ENCODE results near the gene RAB10.
A peak's percentile ranks its signal among the peaks of the same experiment; 100 is the strongest.

The RAB10 gene

GRCh38 chr2:26172871-26173775, 139.2 kb downstream of the RAB10 start, which contains the start of gene GAREM2:
GAREM2 (plus strand) TSS chr2:26173088; CDS start chr2:26173221, 133 bp downstream.
- no peak for DNase-seq (ENCODE audit: low read depth)
- H3K4me3 ChIP-seq (ENCODE audit: low read depth, low read length): peak within 1 kb of the TSS; percentile 44

DNA sequence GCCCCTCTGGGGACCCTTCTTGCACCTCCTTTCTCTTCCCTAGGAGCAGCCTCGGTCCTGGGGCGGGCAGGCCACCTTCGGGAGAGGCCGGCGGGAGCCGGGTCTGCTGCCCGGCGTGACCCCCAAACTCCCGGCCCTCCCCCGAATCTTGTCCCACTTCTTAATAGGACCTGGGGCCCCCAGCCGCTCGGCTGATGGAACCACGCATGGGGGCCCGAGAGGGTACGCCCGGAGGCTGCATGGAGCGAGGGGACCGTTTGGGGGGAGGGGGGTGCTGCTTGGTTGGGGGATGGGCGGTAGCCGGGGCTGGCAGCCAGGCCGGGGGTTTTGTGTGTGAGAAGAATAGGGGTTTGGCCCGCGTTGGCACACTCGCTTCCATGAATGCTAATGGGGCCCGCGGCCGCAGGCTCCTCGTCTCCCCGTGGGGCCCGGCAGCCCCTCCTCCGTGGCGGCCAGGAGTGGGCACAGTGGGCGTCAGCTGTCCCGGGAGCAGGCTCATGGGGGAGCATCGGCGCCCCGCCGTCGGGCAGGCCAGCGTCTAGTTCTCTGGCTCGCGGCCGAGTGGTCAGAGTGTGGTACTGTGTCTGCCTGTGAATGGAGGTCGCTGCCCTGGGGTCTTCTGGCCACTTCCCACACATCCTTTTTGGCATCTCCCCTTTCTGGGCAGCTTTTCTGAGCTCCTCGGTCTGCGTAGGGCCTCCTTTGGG, 140.0 kb downstream of the RAB10 start:
- DNase-seq (ENCODE audit: low read depth): no peak
- no peak overlapping the region for H3K4me3 ChIP-seq (ENCODE audit: low read depth, low read length)

DNA sequence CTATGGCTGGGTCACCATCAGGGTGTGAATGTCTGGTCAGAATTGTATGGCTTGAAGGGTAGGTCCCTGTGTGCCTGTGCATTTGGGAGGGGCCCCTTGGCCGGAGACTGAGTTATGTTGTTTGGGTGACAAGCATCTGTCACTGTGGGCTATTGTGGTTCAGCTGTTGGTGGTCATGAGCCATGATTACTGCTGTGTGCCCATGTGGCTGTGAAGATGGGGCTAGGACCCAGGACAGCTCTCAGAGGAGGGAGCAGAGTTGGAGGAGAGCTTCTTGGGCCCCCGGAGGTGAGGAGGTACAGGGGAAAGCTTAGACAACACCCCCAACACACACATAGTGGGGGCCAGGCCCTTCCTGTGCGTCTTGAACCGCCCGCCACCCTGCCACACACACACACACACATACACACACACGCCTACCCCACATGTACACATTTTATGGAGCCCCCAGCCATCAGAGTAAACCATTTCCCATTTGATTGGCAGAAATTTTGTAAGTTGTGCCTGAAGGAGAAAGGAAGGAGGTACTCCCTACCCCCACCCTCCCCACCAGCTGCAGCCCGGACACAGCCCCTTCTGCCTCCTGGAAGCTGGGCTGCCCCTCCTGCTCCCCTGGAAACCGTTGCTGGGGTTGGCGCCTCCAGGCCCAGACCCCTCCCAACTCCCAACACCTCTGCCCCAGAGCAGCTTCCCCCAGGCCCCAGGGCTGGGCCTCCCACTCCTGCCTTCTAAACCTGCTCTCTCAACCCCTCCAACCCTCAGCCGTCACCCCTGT, 141.0 kb downstream of the RAB10 start:
- DNase-seq (ENCODE audit: low read depth): no peak
- no peak overlapping the region for H3K4me3 ChIP-seq (ENCODE audit: low read depth, low read length)

DNA sequence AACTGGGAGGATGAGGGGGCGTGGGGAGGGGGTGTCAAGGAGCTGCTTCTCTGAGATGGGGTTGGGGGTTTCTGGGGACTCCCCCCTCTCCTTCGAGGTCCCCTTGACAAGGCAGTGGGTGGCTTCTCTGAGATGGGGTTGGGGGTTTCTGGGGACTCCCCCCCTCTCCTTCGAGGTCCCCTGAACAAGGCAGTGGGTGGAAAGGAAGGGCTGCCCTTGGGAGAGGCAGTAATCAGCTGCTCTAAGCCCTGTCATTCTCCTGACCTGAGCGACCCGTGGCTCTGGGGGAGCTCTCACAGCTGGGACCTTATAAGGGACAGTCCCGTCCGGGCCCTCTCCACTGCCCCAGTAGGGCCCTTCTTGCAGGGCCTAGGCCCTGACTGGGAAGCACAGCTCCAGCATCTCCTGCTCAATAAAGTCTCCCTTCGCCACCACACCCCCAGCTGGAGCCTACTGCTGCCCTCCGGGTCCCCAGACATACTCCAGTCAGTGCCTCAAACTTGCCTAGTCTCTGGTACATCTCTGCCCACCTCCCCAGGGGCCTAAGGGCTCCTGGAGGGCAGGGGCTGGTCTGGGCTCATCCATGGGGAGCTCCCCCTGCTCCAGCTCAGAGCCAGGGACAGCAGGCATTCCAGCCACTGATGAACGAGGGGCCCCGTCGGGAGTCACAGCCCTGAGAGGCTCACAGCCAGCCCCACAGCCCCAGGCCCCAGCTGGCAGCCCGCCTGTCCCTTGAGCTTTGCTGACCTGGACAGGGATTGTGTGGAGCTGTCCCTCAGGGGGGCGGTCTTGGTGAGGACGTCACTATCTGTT, 141.8 kb downstream of the RAB10 start:
- no peak for DNase-seq (ENCODE audit: low read depth)
- H3K4me3 ChIP-seq (ENCODE audit: low read depth, low read length): no peak overlapping the region

- no peak overlapping the region for H3K4me3 ChIP-seq (ENCODE audit: low read depth, low read length)
Measured at GRCh38 chr2:26176279-26176615, 142.4 kb downstream of the RAB10 start.

GRCh38 chr2:26177122-26177521, 143.2 kb downstream of the RAB10 start:
- H3K4me3 ChIP-seq (ENCODE audit: low read depth, low read length): no peak overlapping the region
- no peak for DNase-seq (ENCODE audit: low read depth)

More at GRCh38 chr2:26176279-26176615, 142.4 kb downstream of the RAB10 start:
- DNase-seq (ENCODE audit: low read depth): no peak

- H3K4me3 ChIP-seq (ENCODE audit: low read depth, low read length): peak overlapping the region; percentile 49
Measured at GRCh38 chr2:26178246-26178645, 144.4 kb downstream of the RAB10 start.

DNA sequence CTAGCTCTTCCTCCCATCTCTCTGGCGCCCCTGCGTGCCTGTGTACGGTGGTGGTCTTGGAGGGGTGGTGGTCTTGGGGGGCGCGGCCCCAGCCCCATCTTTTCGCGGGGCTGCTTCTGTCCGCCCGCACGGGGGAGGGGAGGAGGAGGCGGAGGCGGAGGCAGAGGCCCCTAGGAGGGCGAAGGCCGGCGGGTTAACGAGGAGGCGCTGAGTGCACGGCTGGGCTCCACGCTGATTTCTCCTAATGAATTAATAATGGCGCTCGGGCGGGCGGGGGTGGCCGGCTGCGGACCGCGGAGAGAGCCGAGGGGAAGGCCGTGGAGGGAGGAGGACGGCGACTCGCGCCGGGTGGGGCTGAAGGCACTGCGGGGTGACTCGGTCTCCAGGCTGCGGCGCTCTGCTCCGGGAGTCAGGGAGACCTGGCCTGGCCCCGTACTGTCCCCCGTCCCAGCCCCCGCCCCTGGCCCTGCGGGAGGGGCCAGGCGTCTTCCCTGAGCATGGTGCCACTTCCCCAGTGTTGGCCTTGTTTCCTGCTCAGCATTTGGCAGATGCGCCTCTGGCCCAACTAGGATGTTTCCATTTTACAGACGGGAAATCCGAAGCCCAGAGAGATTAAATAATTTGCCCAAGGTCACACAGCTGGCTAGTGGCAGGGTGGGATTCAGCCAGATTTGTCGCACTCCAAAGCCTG, 145.0 kb downstream of the RAB10 start:
- H3K4me3 ChIP-seq (ENCODE audit: low read depth, low read length): peak overlapping the region; percentile 49

More at GRCh38 chr2:26178246-26178645, 144.4 kb downstream of the RAB10 start:
- DNase-seq (ENCODE audit: low read depth): no peak

GRCh38 chr2:26179446-26179913, 145.6 kb downstream of the RAB10 start:
- no peak for DNase-seq (ENCODE audit: low read depth)
- H3K4me3 ChIP-seq (ENCODE audit: low read depth, low read length): peak overlapping the region; percentile 49

More for the DNA sequence above, 145.0 kb downstream of the RAB10 start:
- no peak for DNase-seq (ENCODE audit: low read depth)

GRCh38 chr2:26182441-26182840, 148.6 kb downstream of the RAB10 start:
- no peak for DNase-seq (ENCODE audit: low read depth)
- H3K4me3 ChIP-seq (ENCODE audit: low read depth, low read length): no peak overlapping the region

- no peak for DNase-seq (ENCODE audit: low read depth)
Measured at GRCh38 chr2:26182887-26183630, 149.2 kb downstream of the RAB10 start.

GRCh38 chr2:26184121-26184520, 150.2 kb downstream of the RAB10 start:
- peak overlapping the region; percentile 48 for H3K4me3 ChIP-seq (ENCODE audit: low read depth, low read length)
- no peak for DNase-seq (ENCODE audit: low read depth)

More at GRCh38 chr2:26182887-26183630, 149.2 kb downstream of the RAB10 start:
- no peak overlapping the region for H3K4me3 ChIP-seq (ENCODE audit: low read depth, low read length)

GRCh38 chr2:26184555-26185303, 150.8 kb downstream of the RAB10 start:
- peak overlapping the region; percentile 62 for H3K4me3 ChIP-seq (ENCODE audit: low read depth, low read length)
- DNase-seq (ENCODE audit: low read depth): peak; percentile 47

DNA sequence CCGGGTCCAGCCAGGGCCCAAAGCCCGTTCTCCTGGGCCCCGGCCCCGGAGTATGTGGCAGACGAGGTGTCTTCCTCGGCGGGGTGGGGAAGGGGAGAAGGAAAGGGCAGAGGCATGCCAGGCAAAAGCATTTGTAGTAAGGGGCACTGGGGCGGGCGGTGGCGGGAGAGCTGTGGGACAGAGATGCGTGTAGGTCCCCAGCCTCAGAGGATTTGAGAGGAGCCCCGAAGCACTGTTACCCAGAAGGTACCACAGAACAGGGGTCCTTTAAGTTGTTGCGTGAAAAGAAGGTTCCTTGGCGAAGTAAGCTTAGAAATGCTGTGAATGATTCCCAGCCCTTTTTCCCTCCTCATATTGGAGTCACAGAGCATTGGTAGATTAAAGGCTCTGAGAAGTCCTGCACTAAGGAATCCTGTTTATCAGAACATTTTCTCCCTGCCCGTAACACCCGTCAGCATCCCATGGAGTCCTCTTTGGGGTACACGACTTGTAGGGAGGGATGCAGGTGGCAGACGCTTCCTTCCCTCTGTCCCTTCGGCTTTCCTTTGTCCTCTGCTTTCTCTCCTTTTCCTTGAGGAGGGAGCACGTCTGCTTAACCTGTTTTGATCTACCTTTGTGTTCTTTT, 151.5 kb downstream of the RAB10 start:
- no peak for DNase-seq (ENCODE audit: low read depth)
- peak overlapping the region; percentile 62 for H3K4me3 ChIP-seq (ENCODE audit: low read depth, low read length)

- peak overlapping the region; percentile 62 for H3K4me3 ChIP-seq (ENCODE audit: low read depth, low read length)
- no peak for DNase-seq (ENCODE audit: low read depth)
Measured at GRCh38 chr2:26185954-26186770, 152.3 kb downstream of the RAB10 start.

All from skeletal muscle cell (primary cell).